ENCODE results near the gene EML4.

EML4 gene

DNA sequence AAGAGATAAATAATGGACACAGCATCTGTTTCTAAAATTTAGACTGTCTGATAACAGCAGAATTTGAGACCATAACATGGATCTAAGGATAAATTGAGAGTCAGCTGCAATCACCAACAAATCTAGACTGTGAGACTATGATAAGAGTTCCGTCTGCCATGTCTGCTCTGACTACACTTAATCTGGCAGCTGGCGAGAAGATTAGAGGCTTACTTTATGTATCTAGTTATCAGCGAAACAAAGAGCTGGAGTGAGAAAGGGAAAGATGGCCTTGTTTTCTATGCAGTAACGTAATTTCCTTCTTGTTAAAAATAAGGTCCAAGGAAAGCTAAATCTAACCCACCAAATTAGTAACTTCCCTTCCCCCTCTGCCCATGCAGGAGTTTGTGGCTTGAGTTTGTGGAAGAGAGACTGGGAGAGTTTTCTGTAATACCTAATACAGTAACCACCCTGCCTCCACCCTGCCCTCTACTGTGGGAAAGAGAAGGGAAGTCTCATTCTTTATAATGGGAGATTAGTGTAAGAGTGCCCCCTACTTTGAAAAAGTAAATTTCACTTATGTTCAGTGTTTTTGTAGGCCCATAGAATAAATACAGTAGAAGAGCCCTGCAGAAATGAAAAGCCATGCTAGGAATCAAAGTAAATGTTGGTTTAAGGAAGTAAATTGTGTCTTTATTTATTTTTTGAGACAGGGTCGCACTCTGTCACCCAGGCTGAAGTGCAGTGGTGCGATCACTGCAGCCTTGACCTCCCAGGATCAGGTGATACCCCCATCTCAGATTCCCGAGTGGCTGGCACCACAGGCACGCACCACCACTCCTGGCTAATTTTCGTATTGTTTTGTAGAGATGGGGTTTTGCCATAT lies 27.5 kb downstream of the EML4 start:
- DNase-seq = peak; percentile 26 to 30

DNA sequence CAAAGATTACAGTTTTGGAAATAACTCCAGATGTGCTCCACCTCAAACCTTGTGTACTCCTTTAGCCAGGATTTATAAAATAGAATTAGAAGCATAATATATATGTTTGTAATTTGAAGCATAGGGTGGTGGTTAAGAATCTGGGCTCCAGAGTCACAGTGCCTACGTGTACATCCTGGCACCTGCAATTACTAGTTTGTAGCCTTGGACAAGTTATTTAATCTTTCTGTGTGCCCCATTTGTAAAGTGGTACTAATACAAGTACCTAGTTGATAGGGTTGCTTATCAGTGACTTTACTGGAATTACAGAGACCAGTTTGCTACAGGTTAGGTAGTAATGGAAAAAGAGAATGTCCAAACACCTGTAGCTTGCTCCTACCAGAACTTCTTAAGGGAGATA lies 28.6 kb downstream of the EML4 start:
- DNase-seq = no peak

DNA sequence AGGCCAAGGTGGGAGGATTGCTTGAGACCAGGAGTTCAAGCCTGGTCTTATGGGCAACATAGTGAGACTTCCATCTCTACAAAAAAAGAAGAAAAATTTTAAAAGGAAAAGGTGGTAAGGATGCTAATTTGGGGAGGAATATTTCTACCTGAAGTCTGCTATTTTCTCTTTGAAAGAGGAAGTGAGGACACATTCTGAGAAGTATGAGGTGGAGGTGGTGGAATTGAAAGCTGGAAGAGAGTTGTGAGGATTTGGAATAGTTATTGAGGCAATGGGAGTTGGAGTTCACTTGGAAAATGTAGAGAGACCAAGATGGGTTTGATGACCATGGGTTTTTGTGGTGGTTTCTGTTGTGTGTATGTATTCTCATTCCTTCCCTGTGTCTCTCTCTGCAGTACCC lies 29.3 kb downstream of the EML4 start:
- no peak for DNase-seq

DNA sequence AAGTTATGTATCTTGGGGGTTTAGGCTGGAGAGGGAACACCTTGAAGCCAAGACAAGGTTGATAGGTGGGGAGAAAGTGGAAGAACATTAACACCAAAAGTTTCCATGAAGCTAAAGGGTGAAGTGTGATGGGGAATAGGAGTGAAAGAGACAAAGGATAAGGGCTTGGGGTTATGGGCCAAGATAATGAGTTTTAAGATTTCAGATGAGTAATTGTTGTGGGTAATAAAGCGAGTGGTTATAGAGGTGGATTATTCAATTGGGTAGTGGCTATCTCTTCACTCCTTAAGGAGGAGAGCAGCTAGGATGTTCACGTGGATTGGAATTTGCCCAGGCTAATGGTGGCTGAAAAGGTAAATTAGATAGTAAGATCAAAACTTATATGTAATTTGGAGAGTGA lies 29.8 kb downstream of the EML4 start:
- no peak for DNase-seq

DNA sequence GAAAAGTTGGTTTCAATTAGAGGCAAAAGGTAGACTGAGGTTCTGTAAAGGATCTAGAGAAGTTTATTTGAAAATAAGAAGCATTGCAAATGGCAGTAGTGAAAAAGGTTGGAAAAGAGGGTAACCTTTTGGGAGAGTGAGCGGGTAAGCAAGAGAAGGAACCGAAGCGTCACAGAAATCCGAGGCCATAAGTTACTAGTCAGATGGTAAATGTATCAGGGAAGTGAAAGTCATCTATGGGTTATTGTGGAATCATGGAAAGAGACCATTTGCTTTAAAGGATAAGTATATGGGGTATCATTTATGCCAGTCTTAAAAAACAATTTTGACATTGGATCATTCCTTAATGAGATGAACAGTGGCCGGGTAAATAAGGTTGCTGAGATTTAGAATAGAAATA lies 30.5 kb downstream of the EML4 start:
- DNase-seq = no peak

GRCh38 chr2:42200926-42201855 lies 32.0 kb downstream of the EML4 start:
- DNase-seq = no peak

DNA sequence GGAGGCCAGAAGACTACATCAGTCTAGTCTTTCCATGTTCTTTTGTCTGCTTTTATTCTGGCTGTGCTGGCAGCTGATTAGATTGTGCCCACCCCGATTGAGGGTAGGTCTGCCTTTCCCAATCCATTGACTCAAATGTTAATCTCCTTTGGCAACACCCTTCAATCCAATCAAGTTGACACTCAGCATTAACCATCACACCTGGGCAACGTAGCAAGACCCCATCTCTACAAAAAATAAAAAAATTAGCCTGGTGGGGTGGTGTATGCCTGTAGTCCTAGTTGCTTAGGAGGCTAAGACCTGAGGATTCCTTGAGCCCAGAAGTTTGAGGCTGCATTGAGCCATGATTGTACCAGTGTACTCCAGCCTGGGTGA lies 33.5 kb downstream of the EML4 start:
- DNase-seq = no peak

GRCh38 chr2:42203792-42204191 lies 34.6 kb downstream of the EML4 start:
- no peak for DNase-seq

- no peak for DNase-seq
Measured at GRCh38 chr2:42205337-42205736, 36.2 kb downstream of the EML4 start.

DNA sequence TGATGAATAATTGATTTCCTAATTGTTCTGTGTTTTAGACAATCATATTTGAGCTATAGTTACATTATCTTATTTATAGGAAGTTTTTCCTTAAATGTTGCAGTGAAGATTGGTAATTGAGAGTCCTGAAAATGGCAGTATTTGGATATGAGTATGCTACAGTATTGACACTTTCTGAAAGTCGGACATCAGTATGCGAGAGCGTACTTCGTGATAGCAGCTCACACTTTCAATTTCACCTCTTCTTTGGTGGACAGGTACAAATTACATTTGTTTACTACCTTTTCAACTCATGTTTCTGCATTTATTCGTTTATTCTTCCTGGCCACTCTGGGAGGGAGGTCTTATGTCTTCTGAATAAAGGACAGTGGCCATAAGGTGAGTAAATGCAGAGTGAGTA lies 38.7 kb downstream of the EML4 start:
- no peak for DNase-seq

DNA sequence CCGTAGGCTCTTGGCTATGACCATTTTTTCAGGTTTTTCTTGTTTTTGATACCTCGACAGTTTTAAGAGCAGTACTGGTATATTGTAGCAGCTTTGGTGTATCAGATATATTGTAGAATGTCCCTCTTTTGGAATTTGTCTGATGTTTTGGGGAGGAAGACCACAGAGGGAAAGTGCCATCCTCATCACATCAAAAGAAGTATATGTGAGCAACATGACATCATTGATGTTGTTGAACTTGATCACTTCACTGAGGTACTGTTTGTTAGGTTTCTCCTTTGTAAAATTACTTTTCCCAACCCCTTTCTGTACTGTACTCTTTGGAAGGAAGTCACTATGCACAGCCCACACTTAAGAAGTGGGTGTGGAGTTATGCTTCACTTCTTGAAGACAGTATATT lies 41.0 kb downstream of the EML4 start:
- DNase-seq = no peak

- no peak for DNase-seq
Measured at GRCh38 chr2:42211291-42211690, 42.1 kb downstream of the EML4 start.

- no peak for DNase-seq
Measured at GRCh38 chr2:42214669-42215068, 45.5 kb downstream of the EML4 start.

GRCh38 chr2:42216694-42217093 lies 47.5 kb downstream of the EML4 start:
- DNase-seq = no peak

DNA sequence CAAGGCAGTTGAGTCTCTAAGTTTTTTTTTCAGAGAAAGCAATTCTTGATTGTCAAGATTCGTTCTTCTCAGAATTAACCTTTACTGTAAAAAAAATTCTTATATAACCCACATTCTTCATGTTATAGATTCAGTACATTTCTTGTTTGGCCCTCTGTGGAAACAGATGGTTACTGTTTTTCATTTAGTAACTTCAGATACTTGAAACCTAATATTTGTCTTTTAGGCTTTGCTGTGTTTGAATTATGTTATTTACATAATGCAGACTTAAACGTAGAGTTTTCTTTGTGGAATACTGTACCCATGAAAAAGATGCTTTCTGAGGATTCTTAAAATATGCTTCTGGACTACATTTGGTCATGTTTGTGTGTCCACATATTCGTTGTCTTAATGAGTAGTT lies 48.2 kb downstream of the EML4 start:
- no peak for DNase-seq

DNA sequence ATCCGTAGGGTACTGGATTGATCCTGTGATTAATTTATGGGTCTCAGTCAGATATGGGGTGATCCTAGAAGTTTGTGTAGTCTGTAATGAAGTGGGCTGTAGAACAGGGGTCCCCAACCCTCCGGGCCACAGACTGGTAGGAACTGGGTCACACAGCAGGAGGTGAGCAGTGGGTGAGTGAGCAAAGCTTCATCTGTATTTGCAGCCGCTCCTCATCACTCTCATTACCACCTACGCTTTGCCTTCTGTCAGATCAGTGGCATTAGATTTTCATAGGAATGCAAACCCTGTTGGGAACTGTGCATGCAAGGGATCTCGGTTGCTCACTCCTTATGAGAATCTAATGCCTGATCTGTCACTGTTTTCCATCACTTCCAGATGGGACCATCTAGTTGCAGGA lies 48.8 kb downstream of the EML4 start:
- DNase-seq = no peak

GRCh38 chr2:42218712-42219111 lies 49.6 kb downstream of the EML4 start:
- no peak for DNase-seq

DNA sequence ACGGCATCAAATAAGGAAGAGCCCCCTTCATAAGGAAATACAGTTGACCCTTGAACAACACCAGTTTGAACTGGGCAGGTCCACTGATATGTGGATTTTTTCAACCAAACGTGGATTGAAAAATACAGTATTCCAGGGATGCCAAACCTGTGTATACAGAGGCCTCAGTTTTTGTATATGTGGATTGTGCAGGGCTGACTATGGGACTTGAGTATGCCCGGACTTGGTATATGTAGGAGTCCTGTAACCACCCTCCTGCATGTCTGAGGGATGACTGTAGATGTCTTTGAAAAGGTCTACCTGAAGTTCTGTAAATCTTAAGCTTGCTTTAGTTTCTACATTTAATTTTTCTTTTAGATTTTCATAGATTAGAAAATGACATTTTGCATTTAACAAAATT lies 50.0 kb downstream of the EML4 start:
- DNase-seq = no peak

- DNase-seq = no peak
Measured at GRCh38 chr2:42220566-42220965, 51.4 kb downstream of the EML4 start.

DNA sequence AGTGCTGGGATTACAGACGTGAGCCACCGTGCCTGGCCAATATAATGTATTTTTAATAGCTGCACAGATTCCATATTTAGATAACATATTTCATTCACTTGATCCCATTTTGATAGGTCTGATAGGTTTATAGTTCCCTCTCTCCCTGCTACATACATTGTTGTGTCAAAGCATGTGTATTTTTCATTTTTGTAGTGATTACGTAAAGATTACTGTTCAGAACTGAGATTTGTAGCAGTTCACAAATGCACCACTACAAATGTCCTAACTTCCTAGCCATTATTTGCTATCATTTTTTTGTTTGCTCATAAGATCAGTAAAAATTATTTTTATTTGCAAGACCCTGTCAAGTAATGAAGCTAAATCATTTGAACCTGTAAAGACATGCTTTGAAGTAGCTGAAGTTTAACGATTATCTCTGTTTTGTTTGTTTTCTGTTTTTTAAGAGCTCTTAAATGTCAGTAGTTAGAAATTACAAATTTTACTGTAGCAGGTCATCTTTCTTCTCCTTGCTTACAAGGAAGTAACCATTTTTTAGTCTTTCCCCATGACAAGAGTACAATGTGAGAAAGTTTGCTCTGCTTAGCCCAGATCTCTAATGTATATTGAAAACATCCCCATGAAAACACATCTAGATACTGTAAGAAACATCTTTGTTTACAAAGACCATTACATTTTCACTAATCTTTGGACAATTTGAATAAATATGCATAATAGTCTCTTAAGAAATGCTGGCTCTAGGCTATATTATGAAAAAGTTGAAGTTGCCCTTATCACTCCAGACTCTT lies 54.1 kb downstream of the EML4 start:
- no peak for DNase-seq

GRCh38 chr2:42223855-42224268 lies 54.7 kb downstream of the EML4 start:
- no peak for DNase-seq

GRCh38 chr2:42224422-42225067 lies 55.4 kb downstream of the EML4 start:
- DNase-seq = peak; percentile 52 to 89

GRCh38 chr2:42225573-42225972 lies 56.4 kb downstream of the EML4 start:
- DNase-seq = no peak
